Lower lobe of right lung (tissue), 2 donors: Measurements from ENCODE around the gene EARS2. TPM values are rescaled to one million over a fixed set of nuclear protein-coding genes. Genes with fewer than 3 reads are reported as not detected.

ENCODE experiments used
- ATAC-seq, 2 donors: fragments of 200-7000 bp; cut with Tn5 transposase; one replicate each; pipeline ENCODE4 v1.9.1; 2020 to 2022; ENCODE audit warnings: mild to moderate bottlenecking in 2 of 2, moderate library complexity in 2 of 2
- DNase-seq: peaks from one replicate; pipeline ENCODE4 v3.0.0-alpha.2; 2020
- H3K27ac ChIP-seq: fragments of 200-600 bp; one replicate; pipeline ENCODE4 v1.8.0; 2022
- H3K27me3 ChIP-seq: fragments of 200-600 bp; one replicate; pipeline ENCODE4 v1.8.0; 2022; ENCODE audit warnings: low read depth
- H3K36me3 ChIP-seq: fragments of 200-600 bp; one replicate; pipeline ENCODE4 v1.8.0; 2022; ENCODE audit warnings: mild to moderate bottlenecking
- H3K4me1 ChIP-seq: fragments of 200-600 bp; one replicate; pipeline ENCODE4 v1.8.0; 2022
- H3K4me3 ChIP-seq: fragments of 200-600 bp; one replicate; pipeline ENCODE4 v1.8.0; 2022; ENCODE audit warnings: mild to moderate bottlenecking
- H3K9me3 ChIP-seq: fragments of 200-600 bp; one replicate; pipeline ENCODE4 v1.8.0; 2022
- CTCF ChIP-seq: fragments of 200-600 bp; IDR thresholded peaks from one replicate; pipeline ENCODE4 v1.8.0; 2022; ENCODE audit warnings: antibody characterized with exemption, mild to moderate bottlenecking
- intact Hi-C: fragments of 100-400 bp; cut with DNase I; formaldehyde crosslinking; loops from one replicate; pipeline ENCODE4 v1.11.0; 2022
- long read RNA-seq: library from polyadenylated mRNA; unstranded; transcript quantifications from one replicate; pipeline ENCODE4 v2.0.0, GENCODE V29; 2021
- total RNA-seq: library from RNA; stranded (reverse); fragmentation: NEBNext Ultra II Directional; extraction: Animal tissue kit (Norgen Biotek cat#: 25700); gene quantifications from one replicate; pipeline ENCODE4 v1.2.1, GENCODE V29; 2021
- donor health status: DM: no; HTN: yes; CAD: no; lungs with severe emphysema.

EARS2 gene
- total RNA-seq: 19.5 TPM
- long read RNA-seq, transcript EARS2-201 (9 exons, 3,961 nt): major isoform, 6 of 43 reads
- long read RNA-seq, partial matches to known transcripts: 29 of 43 reads
- long read RNA-seq, other reads (novel, unspliced or antisense): 3 of 43 reads

- peak; percentile 97 for TF ChIP-seq CTCF
- Histone ChIP-seq H3K27me3 (no peaks in the 10 kb centered on the region), H3K27ac (peak within 1 kb of the TSS; percentile 87), H3K36me3 (peaks cover 40% of the 10 kb centered on the region), H3K9me3 (no peaks in the 10 kb centered on the region), H3K4me3 (peak within 1 kb of the TSS; percentile 89), H3K4me1 (peaks cover 27% of the 10 kb centered on the region)
- peak; percentile 98 for DNase-seq
- peak; percentile 98 to 99 for ATAC-seq
- intact Hi-C loops: no loop called here
Observed at GRCh38 chr16:23556881-23557778, at the start of gene EARS2, which contains the start of gene UBFD1. Gene EARS2 (minus strand): TSS chr16:23557350. CDS start chr16:23557343, 7 bp downstream. Gene UBFD1 (plus strand): TSS chr16:23557727. CDS start chr16:23557743, 16 bp downstream.

- no peak for ATAC-seq
- no peak overlapping the region for H3K27ac ChIP-seq
- no peak for DNase-seq
- peak overlapping the region; percentile 97 for H3K4me3 ChIP-seq
- no peaks in the 10 kb centered on the region for H3K9me3 ChIP-seq
- intact Hi-C loops: no loop called here
- peaks cover 16% of the 10 kb centered on the region for H3K4me1 ChIP-seq
- H3K27me3 ChIP-seq: no peaks in the 10 kb centered on the region
- H3K36me3 ChIP-seq: peaks cover 33% of the 10 kb centered on the region
- no peak for TF ChIP-seq CTCF
Observed at GRCh38 chr16:23597003-23597756, 40.0 kb upstream of the EARS2 start.

GRCh38 chr16:23595951-23596720, 39.0 kb upstream of the EARS2 start, which contains the start of gene NDUFAB1:
Gene NDUFAB1 (minus strand): TSS chr16:23596316. CDS start chr16:23596290, 26 bp downstream.
- intact Hi-C loops: no loop called here

GRCh38 chr16:23595246-23595950, 38.2 kb upstream of the EARS2 start:
- ATAC-seq (peak in 1 of 2 donors; percentile 3), DNase-seq (no peak)
- peaks cover 35% of the 10 kb centered on the region for H3K36me3 ChIP-seq
- H3K9me3 ChIP-seq: no peaks in the 10 kb centered on the region
- no peak for TF ChIP-seq CTCF
- peak overlapping the region; percentile 97 for H3K4me3 ChIP-seq
- H3K27me3 ChIP-seq: no peaks in the 10 kb centered on the region
- H3K27ac ChIP-seq: peak overlapping the region; percentile 82
- intact Hi-C loops: no loop called here
- peaks cover 16% of the 10 kb centered on the region for H3K4me1 ChIP-seq

More at GRCh38 chr16:23595951-23596720, 39.0 kb upstream of the EARS2 start, which contains the start of gene NDUFAB1:
- peaks cover 16% of the 10 kb centered on the region for H3K4me1 ChIP-seq
- peak within 1 kb of the TSS; percentile 97 for H3K4me3 ChIP-seq
- DNase-seq: peak; percentile 95
- ATAC-seq: peak; percentile 100
- peak; percentile 100 for TF ChIP-seq CTCF
- no peaks in the 10 kb centered on the region for H3K9me3 ChIP-seq
- peak within 1 kb of the TSS; percentile 82 for H3K27ac ChIP-seq
- no peaks in the 10 kb centered on the region for H3K27me3 ChIP-seq
- H3K36me3 ChIP-seq: peaks cover 34% of the 10 kb centered on the region
